Measurements from ENCODE around the gene C2orf78. TPM values are rescaled to one million over a fixed set of nuclear protein-coding genes. Genes with fewer than 3 reads are reported as not detected.

The C2orf78 gene
- total RNA-seq, 1 donor, result not detected

- DNase-seq (ENCODE audit: low read depth), result no peak
- H3K4me3 ChIP-seq (ENCODE audit: low read depth, low read length), result no peak overlapping the region
- TF ChIP-seq CTCF (IDR thresholded peaks at IDR 0.05; ENCODE audit: insufficient read depth, low read depth, low read length), result no peak
These were observed 79.0 kb downstream of the C2orf78 start for GRCh38 chr2:73862987-73863386.

Other genes starting within 250 kb of the C2orf78 start
- gene NAT8, start 141.8 kb upstream of the C2orf78 start, total RNA-seq, result not detected in 2 replicates
- gene TPRKB, start 46.8 kb upstream of the C2orf78 start, total RNA-seq, result 20.6 and 22.9 TPM in 2 replicates
- 31.2 and 38.4 TPM in 2 replicates for gene DUSP11, start 4.1 kb upstream of the C2orf78 start, total RNA-seq
- gene STAMBP, start 44.8 kb downstream of the C2orf78 start, total RNA-seq, result 22.9 and 28.5 TPM in 2 replicates
- gene ACTG2, start 108.8 kb downstream of the C2orf78 start, total RNA-seq, result 59.6 and 113 TPM in 2 replicates
- gene DGUOK, start 142.7 kb downstream of the C2orf78 start, total RNA-seq, result 73.8 and 81.2 TPM in 2 replicates
- gene TET3, start 200.7 kb downstream of the C2orf78 start, total RNA-seq, result 5.6 and 7.7 TPM in 2 replicates